Measurements from ENCODE around the gene MAGI2. TPM values are rescaled to one million over a fixed set of nuclear protein-coding genes. Genes with fewer than 3 reads are reported as not detected.

Gene MAGI2
- total RNA-seq, 1 experiment from 2014 or later, result 0.56 TPM

GRCh38 chr7:78179211-78179610 is 1274.3 kb downstream of the MAGI2 start:
- Histone ChIP-seq H3K36me3 (no peaks in the 10 kb centered on the region), H3K27me3 (no peaks in the 10 kb centered on the region), H3K4me3 (no peak overlapping the region), H3K9me3 (no peaks in the 10 kb centered on the region)
- DNase-seq, result no peak

GRCh38 chr7:78178319-78178718 is 1275.1 kb downstream of the MAGI2 start:
- Histone ChIP-seq H3K36me3 (no peaks in the 10 kb centered on the region), H3K4me3 (no peak overlapping the region), H3K9me3 (no peaks in the 10 kb centered on the region), H3K27me3 (no peaks in the 10 kb centered on the region)
- DNase-seq, result no peak

- no peaks in the 10 kb centered on the region for H3K9me3 ChIP-seq
- no peak overlapping the region for H3K4me3 ChIP-seq
- DNase-seq, result no peak
- H3K27me3 ChIP-seq, result no peaks in the 10 kb centered on the region
- H3K36me3 ChIP-seq, result no peaks in the 10 kb centered on the region
Observed at GRCh38 chr7:78176171-78176570, 1277.3 kb downstream of the MAGI2 start.

- Histone ChIP-seq H3K9me3 (no peaks in the 10 kb centered on the region), H3K27me3 (no peaks in the 10 kb centered on the region), H3K4me3 (no peak overlapping the region), H3K36me3 (no peaks in the 10 kb centered on the region)
- DNase-seq, result no peak
Observed at GRCh38 chr7:78175330-78176100, 1278.0 kb downstream of the MAGI2 start.

GRCh38 chr7:78173666-78174065 is 1279.8 kb downstream of the MAGI2 start:
- no peaks in the 10 kb centered on the region for H3K27me3 ChIP-seq
- DNase-seq, result no peak
- no peaks in the 10 kb centered on the region for H3K36me3 ChIP-seq
- H3K4me3 ChIP-seq, result no peak overlapping the region
- no peaks in the 10 kb centered on the region for H3K9me3 ChIP-seq

GRCh38 chr7:78172933-78173591 is 1280.4 kb downstream of the MAGI2 start:
- no peak overlapping the region for H3K4me3 ChIP-seq
- no peaks in the 10 kb centered on the region for H3K9me3 ChIP-seq
- no peaks in the 10 kb centered on the region for H3K27me3 ChIP-seq
- DNase-seq, result no peak
- H3K36me3 ChIP-seq, result no peaks in the 10 kb centered on the region

- no peaks in the 10 kb centered on the region for H3K27me3 ChIP-seq
- DNase-seq, result no peak
- H3K4me3 ChIP-seq, result no peak overlapping the region
- no peaks in the 10 kb centered on the region for H3K36me3 ChIP-seq
- H3K9me3 ChIP-seq, result no peaks in the 10 kb centered on the region
Observed at GRCh38 chr7:78172267-78172757, 1281.2 kb downstream of the MAGI2 start.

GRCh38 chr7:78171398-78171797 is 1282.1 kb downstream of the MAGI2 start:
- H3K36me3 ChIP-seq, result no peaks in the 10 kb centered on the region
- no peaks in the 10 kb centered on the region for H3K27me3 ChIP-seq
- no peak for DNase-seq
- H3K4me3 ChIP-seq, result no peak overlapping the region
- no peaks in the 10 kb centered on the region for H3K9me3 ChIP-seq

GRCh38 chr7:78170815-78171214 is 1282.7 kb downstream of the MAGI2 start:
- H3K36me3 ChIP-seq, result no peaks in the 10 kb centered on the region
- H3K27me3 ChIP-seq, result no peaks in the 10 kb centered on the region
- no peak for DNase-seq
- no peak overlapping the region for H3K4me3 ChIP-seq
- H3K9me3 ChIP-seq, result no peaks in the 10 kb centered on the region

- no peaks in the 10 kb centered on the region for H3K36me3 ChIP-seq
- no peak overlapping the region for H3K4me3 ChIP-seq
- no peak for DNase-seq
- H3K27me3 ChIP-seq, result no peaks in the 10 kb centered on the region
- no peaks in the 10 kb centered on the region for H3K9me3 ChIP-seq
Observed at GRCh38 chr7:78169992-78170391, 1283.5 kb downstream of the MAGI2 start.

- no peak overlapping the region for H3K4me3 ChIP-seq
- H3K36me3 ChIP-seq, result no peaks in the 10 kb centered on the region
- no peak for DNase-seq
- no peaks in the 10 kb centered on the region for H3K9me3 ChIP-seq
- H3K27me3 ChIP-seq, result no peaks in the 10 kb centered on the region
Observed at GRCh38 chr7:78168865-78169264, 1284.6 kb downstream of the MAGI2 start.

GRCh38 chr7:78167860-78168259 is 1285.6 kb downstream of the MAGI2 start:
- no peaks in the 10 kb centered on the region for H3K36me3 ChIP-seq
- DNase-seq, result no peak
- no peak overlapping the region for H3K4me3 ChIP-seq
- no peaks in the 10 kb centered on the region for H3K9me3 ChIP-seq
- H3K27me3 ChIP-seq, result no peaks in the 10 kb centered on the region

- Histone ChIP-seq H3K27me3 (no peaks in the 10 kb centered on the region), H3K4me3 (no peak overlapping the region), H3K9me3 (no peaks in the 10 kb centered on the region), H3K36me3 (no peaks in the 10 kb centered on the region)
- DNase-seq, result no peak
Observed at GRCh38 chr7:78165854-78166253, 1287.6 kb downstream of the MAGI2 start.

- H3K9me3 ChIP-seq, result no peaks in the 10 kb centered on the region
- no peaks in the 10 kb centered on the region for H3K36me3 ChIP-seq
- no peak for DNase-seq
- no peaks in the 10 kb centered on the region for H3K27me3 ChIP-seq
- H3K4me3 ChIP-seq, result no peak overlapping the region
Observed at GRCh38 chr7:78165454-78165853, 1288.0 kb downstream of the MAGI2 start.

GRCh38 chr7:78164459-78164858 is 1289.0 kb downstream of the MAGI2 start:
- H3K9me3 ChIP-seq, result no peaks in the 10 kb centered on the region
- no peak for DNase-seq
- no peak overlapping the region for H3K4me3 ChIP-seq
- no peaks in the 10 kb centered on the region for H3K27me3 ChIP-seq
- H3K36me3 ChIP-seq, result no peaks in the 10 kb centered on the region

- Histone ChIP-seq H3K9me3 (no peaks in the 10 kb centered on the region), H3K27me3 (no peaks in the 10 kb centered on the region), H3K36me3 (no peaks in the 10 kb centered on the region), H3K4me3 (no peak overlapping the region)
- DNase-seq, result no peak
Observed at GRCh38 chr7:78161781-78162180, 1291.7 kb downstream of the MAGI2 start.

- Histone ChIP-seq H3K36me3 (no peaks in the 10 kb centered on the region), H3K9me3 (no peaks in the 10 kb centered on the region), H3K27me3 (no peaks in the 10 kb centered on the region), H3K4me3 (no peak overlapping the region)
- DNase-seq, result no peak
Observed at GRCh38 chr7:78159545-78159944, 1293.9 kb downstream of the MAGI2 start.

- Histone ChIP-seq H3K27me3 (no peaks in the 10 kb centered on the region), H3K9me3 (no peaks in the 10 kb centered on the region), H3K36me3 (no peaks in the 10 kb centered on the region), H3K4me3 (no peak overlapping the region)
- DNase-seq, result no peak
Observed at GRCh38 chr7:78153285-78153684, 1300.2 kb downstream of the MAGI2 start.
